ENCODE measurements around the gene COL4A1.

COL4A1 gene

DNA sequence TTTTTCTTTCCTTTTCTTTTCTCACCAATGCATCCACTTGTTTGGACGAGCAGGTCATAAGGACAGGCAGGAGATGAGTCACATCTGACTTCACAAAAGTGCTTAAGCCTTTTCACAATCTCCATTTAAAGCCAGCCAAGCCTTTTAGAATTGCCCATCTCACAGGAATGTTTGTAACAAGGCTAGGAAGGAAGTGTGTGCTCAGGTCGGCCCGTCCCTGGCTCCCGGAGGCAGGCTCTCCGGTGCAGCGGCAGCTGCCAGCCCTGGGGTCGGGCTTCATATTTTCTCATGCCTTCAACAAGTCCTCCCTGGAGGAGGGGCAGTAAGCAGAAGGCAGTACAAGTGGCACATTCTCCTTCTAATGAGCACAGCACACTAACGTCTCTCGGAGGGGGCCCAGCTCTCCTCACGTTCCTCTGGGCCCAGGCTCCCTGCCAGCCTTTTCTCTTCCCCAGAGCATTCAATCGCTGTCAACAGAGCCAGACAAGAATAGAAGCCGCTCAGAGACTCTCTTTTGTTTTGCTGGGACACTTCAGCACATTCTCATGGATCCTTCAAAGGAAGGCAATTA is 180.5 kb downstream of the COL4A1 start:
- Histone ChIP-seq H3K27ac (ENCODE audit: low read depth, low read length) (peak overlapping the region; percentile 93), H3K4me3 (ENCODE audit: low read depth, low read length) (no peak overlapping the region), H3K36me3 (ENCODE audit: control insufficient read depth, insufficient read depth, low read length) (no peaks in the 10 kb centered on the region), H3K27me3 (ENCODE audit: control insufficient read depth, insufficient read depth, low read length) (no peaks in the 10 kb centered on the region), H3K9ac (ENCODE audit: low read depth, low read length) (no peak overlapping the region), H3K9me3 (ENCODE audit: control insufficient read depth, insufficient read depth, low read length) (no peaks in the 10 kb centered on the region), H3K4me1 (ENCODE audit: control insufficient read depth, insufficient read depth, low read length) (peaks cover 22% of the 10 kb centered on the region)

DNA sequence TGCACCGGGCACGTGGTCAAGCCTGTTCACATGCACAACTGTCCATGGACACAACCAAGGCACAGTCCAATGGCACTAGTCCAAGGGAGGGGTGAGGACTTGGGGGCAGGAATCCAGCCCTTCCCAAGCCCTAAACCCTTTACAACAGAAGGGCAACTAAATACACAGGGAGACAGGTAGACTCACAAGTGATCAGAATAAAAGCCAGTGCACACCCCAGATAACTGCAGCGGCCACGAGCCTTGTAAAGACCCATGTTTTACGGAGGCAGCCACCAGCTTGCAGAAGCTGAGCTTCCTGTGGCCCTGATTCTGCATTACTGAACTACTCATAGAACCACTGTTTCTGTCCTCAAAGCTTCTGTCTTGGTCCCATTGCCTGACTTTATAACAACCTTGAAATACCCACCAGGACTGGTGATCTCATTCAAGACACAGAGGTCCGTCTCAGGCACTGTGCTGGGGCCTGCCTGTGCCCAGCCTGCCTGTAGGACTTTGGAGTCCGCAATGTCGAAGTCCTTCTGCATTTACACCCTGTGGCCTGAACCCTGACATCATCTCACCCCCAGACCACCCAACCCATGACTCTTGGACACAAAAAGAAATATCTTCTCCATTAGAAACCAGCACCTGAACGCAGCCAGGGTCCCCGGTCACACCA is 181.2 kb downstream of the COL4A1 start:
- H3K4me1 ChIP-seq (ENCODE audit: control insufficient read depth, insufficient read depth, low read length), result peaks cover 21% of the 10 kb centered on the region
- no peak overlapping the region for H3K4me3 ChIP-seq (ENCODE audit: low read depth, low read length)
- H3K27me3 ChIP-seq (ENCODE audit: control insufficient read depth, insufficient read depth, low read length), result no peaks in the 10 kb centered on the region
- H3K27ac ChIP-seq (ENCODE audit: low read depth, low read length), result peak overlapping the region; percentile 93
- no peaks in the 10 kb centered on the region for H3K9me3 ChIP-seq (ENCODE audit: control insufficient read depth, insufficient read depth, low read length)
- no peaks in the 10 kb centered on the region for H3K36me3 ChIP-seq (ENCODE audit: control insufficient read depth, insufficient read depth, low read length)
- H3K9ac ChIP-seq (ENCODE audit: low read depth, low read length), result no peak overlapping the region

DNA sequence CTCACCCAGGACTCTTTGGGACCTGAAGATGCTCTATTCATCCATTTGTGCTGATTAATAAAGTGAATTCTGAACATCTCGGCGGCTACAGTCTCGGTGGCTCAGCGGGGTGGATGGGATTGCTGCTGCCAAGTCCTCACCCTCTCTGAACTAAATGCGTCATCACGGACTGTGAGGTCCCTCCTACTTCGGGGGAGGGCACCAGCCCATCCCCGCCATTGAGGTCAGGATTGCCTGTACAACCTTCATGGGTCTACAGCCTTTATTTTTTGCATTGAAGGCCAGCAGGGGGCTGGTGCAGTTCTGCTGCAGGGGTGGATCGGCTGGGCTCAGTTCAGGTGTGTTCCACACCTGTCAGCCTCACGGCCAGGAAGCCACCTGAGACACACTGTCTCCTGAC is 181.8 kb downstream of the COL4A1 start:
- Histone ChIP-seq H3K4me3 (ENCODE audit: low read depth, low read length) (no peak overlapping the region), H3K36me3 (ENCODE audit: control insufficient read depth, insufficient read depth, low read length) (no peaks in the 10 kb centered on the region), H3K4me1 (ENCODE audit: control insufficient read depth, insufficient read depth, low read length) (peaks cover 21% of the 10 kb centered on the region), H3K9ac (ENCODE audit: low read depth, low read length) (no peak overlapping the region), H3K9me3 (ENCODE audit: control insufficient read depth, insufficient read depth, low read length) (no peaks in the 10 kb centered on the region), H3K27ac (ENCODE audit: low read depth, low read length) (no peak overlapping the region), H3K27me3 (ENCODE audit: control insufficient read depth, insufficient read depth, low read length) (no peaks in the 10 kb centered on the region)

DNA sequence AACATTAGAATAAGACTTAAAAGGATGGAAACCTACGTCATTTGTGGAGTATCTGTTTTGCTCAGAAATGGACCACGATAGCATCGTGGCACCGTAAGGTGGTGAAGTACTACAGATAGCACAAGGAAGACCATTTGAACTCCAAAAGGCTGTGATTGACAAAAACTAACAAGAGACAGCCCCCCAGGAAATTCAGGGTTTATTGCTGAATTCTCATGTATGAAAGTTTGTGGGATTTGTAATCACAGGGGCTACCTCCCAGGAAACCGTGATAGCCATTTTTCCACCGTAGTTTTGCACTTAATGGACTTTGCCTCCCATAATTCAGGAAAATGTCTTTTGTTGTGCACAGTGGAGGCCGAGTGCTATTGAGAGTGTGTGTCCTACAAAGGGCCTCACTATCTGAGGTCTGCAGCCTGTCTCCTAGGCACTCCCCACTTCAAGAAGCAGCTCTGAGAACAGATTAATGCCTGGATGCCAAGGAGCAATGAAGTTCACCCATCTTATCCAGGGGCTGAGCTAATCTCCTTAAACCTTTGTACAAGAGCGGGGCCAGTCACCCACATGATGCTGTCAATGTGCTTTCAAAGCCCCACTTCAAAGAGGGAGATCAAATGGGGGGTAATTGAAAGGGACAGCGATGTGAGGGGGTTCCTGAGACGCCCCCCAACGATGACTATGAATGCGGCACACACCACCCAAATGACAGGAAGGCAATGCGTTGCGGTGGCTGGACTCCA is 182.6 kb downstream of the COL4A1 start:
- Histone ChIP-seq H3K36me3 (ENCODE audit: control insufficient read depth, insufficient read depth, low read length) (no peaks in the 10 kb centered on the region), H3K9ac (ENCODE audit: low read depth, low read length) (no peak overlapping the region), H3K4me1 (ENCODE audit: control insufficient read depth, insufficient read depth, low read length) (peaks cover 21% of the 10 kb centered on the region), H3K27ac (ENCODE audit: low read depth, low read length) (no peak overlapping the region), H3K27me3 (ENCODE audit: control insufficient read depth, insufficient read depth, low read length) (no peaks in the 10 kb centered on the region), H3K9me3 (ENCODE audit: control insufficient read depth, insufficient read depth, low read length) (no peaks in the 10 kb centered on the region), H3K4me3 (ENCODE audit: low read depth, low read length) (no peak overlapping the region)

- no peak overlapping the region for H3K4me3 ChIP-seq (ENCODE audit: low read depth, low read length)
- no peak overlapping the region for H3K9ac ChIP-seq (ENCODE audit: low read depth, low read length)
- peaks cover 21% of the 10 kb centered on the region for H3K4me1 ChIP-seq (ENCODE audit: control insufficient read depth, insufficient read depth, low read length)
- no peaks in the 10 kb centered on the region for H3K36me3 ChIP-seq (ENCODE audit: control insufficient read depth, insufficient read depth, low read length)
- H3K27ac ChIP-seq (ENCODE audit: low read depth, low read length), result peak overlapping the region; percentile 31
- H3K9me3 ChIP-seq (ENCODE audit: control insufficient read depth, insufficient read depth, low read length), result no peaks in the 10 kb centered on the region
- H3K27me3 ChIP-seq (ENCODE audit: control insufficient read depth, insufficient read depth, low read length), result no peaks in the 10 kb centered on the region
Observed at GRCh38 chr13:110123041-110123809, 183.7 kb downstream of the COL4A1 start.

- Histone ChIP-seq H3K36me3 (ENCODE audit: control insufficient read depth, insufficient read depth, low read length) (no peaks in the 10 kb centered on the region), H3K9ac (ENCODE audit: low read depth, low read length) (no peak overlapping the region), H3K27ac (ENCODE audit: low read depth, low read length) (no peak overlapping the region), H3K27me3 (ENCODE audit: control insufficient read depth, insufficient read depth, low read length) (no peaks in the 10 kb centered on the region), H3K4me1 (ENCODE audit: control insufficient read depth, insufficient read depth, low read length) (peaks cover 11% of the 10 kb centered on the region), H3K4me3 (ENCODE audit: low read depth, low read length) (no peak overlapping the region), H3K9me3 (ENCODE audit: control insufficient read depth, insufficient read depth, low read length) (no peaks in the 10 kb centered on the region)
Observed at GRCh38 chr13:110121422-110122083, 185.4 kb downstream of the COL4A1 start.

DNA sequence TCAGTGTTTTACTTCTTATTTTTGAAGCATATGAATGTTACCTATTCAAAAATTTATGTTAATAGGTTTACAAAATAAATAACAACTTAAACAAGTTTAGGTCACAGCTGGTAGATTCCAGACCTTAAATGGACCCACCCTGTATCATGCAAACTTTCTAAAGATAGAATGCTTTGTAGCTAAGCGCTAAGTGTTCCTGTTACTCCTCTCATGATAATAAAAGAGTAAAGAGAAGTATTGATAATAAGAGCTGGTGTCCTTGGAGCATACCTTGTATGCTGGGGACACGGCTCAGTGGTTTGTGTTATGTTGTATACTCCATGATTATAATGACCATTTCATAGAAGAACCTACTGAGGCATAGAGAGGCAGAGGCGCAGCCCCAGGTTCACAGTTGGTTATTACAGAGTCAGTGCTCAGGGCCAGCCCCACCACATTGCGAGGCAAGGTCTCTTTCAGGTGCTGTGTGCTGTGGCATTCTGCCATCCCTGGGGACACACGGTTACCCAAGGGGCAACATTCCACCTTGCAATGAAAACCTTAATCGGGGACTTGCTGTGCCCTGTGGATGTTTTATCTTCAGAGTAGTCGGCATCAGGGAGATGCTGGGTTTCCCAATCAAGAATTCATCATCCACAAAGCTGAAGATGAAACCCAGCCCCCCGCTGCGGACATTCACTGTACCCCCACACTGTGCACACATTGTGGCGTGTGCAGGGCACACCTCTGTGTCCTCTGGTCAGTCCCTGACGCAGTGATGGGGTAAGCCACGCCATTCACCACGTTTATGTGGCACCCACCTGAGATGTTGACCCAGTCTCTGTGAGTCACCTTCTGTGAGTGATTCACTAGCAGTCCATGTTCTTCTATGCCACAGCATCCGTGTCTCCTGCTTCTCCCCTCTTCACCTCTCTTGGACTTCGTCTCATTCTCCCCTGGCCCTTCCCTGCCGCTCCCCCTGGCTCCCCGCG is 186.7 kb downstream of the COL4A1 start:
- Histone ChIP-seq H3K36me3 (ENCODE audit: control insufficient read depth, insufficient read depth, low read length) (no peaks in the 10 kb centered on the region), H3K27ac (ENCODE audit: low read depth, low read length) (no peak overlapping the region), H3K9ac (ENCODE audit: low read depth, low read length) (no peak overlapping the region), H3K4me3 (ENCODE audit: low read depth, low read length) (no peak overlapping the region), H3K9me3 (ENCODE audit: control insufficient read depth, insufficient read depth, low read length) (no peaks in the 10 kb centered on the region), H3K27me3 (ENCODE audit: control insufficient read depth, insufficient read depth, low read length) (peaks cover 7% of the 10 kb centered on the region), H3K4me1 (ENCODE audit: control insufficient read depth, insufficient read depth, low read length) (0 out of 2 replicates have a peak, but pooled peaks cover 3% of the 10 kb centered on the region)

GRCh38 chr13:110118106-110118505 is 188.9 kb downstream of the COL4A1 start:
- Histone ChIP-seq H3K9me3 (ENCODE audit: control insufficient read depth, insufficient read depth, low read length) (no peaks in the 10 kb centered on the region), H3K36me3 (ENCODE audit: control insufficient read depth, insufficient read depth, low read length) (no peaks in the 10 kb centered on the region), H3K4me1 (ENCODE audit: control insufficient read depth, insufficient read depth, low read length) (no peaks in the 10 kb centered on the region), H3K9ac (ENCODE audit: low read depth, low read length) (no peak overlapping the region), H3K27me3 (ENCODE audit: control insufficient read depth, insufficient read depth, low read length) (peaks cover 12% of the 10 kb centered on the region), H3K4me3 (ENCODE audit: low read depth, low read length) (no peak overlapping the region), H3K27ac (ENCODE audit: low read depth, low read length) (no peak overlapping the region)

DNA sequence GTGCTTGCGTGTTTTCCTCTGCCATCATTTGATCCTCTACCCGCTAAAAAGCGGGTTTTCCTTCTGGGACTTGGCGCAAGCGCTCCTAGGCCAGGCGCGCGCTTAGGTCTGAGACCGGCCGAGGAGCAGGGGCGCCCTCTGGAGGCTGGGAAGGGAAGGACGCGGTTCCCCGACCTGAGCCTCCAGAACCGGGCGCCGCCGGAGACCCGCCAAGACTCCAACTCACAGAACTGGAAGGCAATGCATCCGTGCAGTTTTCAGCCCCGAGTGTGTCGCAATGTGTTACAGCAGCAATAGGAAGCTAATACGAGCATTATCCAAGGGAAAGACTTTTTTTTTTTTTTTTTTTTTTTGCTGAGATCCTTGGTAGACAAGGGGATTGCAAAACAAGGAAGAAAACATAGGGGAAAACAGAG is 190.9 kb downstream of the COL4A1 start:
- no peaks in the 10 kb centered on the region for H3K36me3 ChIP-seq (ENCODE audit: control insufficient read depth, insufficient read depth, low read length)
- H3K4me1 ChIP-seq (ENCODE audit: control insufficient read depth, insufficient read depth, low read length), result no peaks in the 10 kb centered on the region
- H3K27ac ChIP-seq (ENCODE audit: low read depth, low read length), result no peak overlapping the region
- H3K9me3 ChIP-seq (ENCODE audit: control insufficient read depth, insufficient read depth, low read length), result no peaks in the 10 kb centered on the region
- no peak overlapping the region for H3K9ac ChIP-seq (ENCODE audit: low read depth, low read length)
- H3K4me3 ChIP-seq (ENCODE audit: low read depth, low read length), result no peak overlapping the region
- peaks cover 12% of the 10 kb centered on the region for H3K27me3 ChIP-seq (ENCODE audit: control insufficient read depth, insufficient read depth, low read length)

DNA sequence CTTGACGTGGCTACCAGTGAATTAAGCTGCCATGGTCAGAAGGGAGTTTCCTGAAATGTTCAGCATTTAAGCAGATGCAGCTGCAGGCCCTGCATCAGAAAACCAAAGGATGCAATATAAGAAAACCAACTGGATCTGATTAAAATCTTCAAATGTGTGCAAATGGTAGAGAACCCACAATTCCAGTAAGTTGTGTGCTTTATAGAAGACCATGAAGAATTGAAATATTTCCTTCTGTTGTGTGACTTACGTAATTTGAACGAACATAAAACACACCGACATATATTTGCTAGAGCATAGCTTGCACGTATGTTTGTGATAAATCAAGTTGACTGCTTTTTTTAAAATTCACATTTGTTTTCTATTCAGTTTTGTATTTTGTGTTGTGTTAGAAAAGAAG is 191.4 kb downstream of the COL4A1 start:
- Histone ChIP-seq H3K27ac (ENCODE audit: low read depth, low read length) (no peak overlapping the region), H3K4me3 (ENCODE audit: low read depth, low read length) (no peak overlapping the region), H3K36me3 (ENCODE audit: control insufficient read depth, insufficient read depth, low read length) (no peaks in the 10 kb centered on the region), H3K27me3 (ENCODE audit: control insufficient read depth, insufficient read depth, low read length) (peaks cover 12% of the 10 kb centered on the region), H3K4me1 (ENCODE audit: control insufficient read depth, insufficient read depth, low read length) (no peaks in the 10 kb centered on the region), H3K9ac (ENCODE audit: low read depth, low read length) (no peak overlapping the region), H3K9me3 (ENCODE audit: control insufficient read depth, insufficient read depth, low read length) (no peaks in the 10 kb centered on the region)
